DMS 273 (cell line): ENCODE results near the gene DAZL.

Source experiments
- DNase-seq: peaks from one replicate; lab custom pipeline; 2025; ENCODE audit not compliant: unreplicated experiment; lab: John Stamatoyannopoulos, UW

The DAZL gene

DNA sequence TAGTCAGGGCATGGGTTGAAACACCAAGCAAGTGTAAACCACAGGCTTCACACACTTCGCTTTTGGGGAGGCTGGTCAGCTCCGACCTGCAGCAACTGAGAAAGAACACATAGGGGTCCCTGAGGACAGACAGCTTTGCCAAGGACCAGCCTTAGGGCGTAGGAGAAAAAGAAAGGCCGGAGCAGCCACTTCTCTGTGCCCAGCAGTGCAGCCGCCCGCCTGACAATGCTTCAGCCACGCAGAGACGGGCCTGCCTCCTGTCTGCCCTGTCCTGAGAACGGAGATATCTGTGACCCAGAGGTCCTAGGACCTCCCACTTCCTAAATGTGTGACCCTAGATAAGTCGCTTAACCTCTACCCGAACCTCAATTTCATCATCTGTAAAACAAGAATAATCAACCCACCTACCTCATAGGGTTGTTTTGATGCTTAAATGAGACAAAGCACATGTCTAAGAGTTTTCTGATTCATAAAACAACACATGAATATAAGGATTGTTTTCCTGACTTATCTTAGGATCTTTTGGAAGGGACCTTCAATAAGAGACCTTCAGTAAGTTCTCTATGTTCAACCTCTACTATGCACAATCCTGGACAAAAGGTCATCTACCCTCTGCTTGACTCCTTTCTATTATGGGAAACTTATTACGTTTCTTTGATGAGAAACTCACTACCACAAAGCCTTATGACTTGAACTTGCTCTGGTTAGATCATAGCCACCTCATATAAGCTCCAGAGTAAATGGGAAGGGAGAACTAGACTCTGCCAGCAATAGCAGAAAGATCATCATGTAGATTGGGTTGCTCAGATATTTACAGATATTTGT lies 58.8 kb downstream of the DAZL start:
- no peak for DNase-seq

DNA sequence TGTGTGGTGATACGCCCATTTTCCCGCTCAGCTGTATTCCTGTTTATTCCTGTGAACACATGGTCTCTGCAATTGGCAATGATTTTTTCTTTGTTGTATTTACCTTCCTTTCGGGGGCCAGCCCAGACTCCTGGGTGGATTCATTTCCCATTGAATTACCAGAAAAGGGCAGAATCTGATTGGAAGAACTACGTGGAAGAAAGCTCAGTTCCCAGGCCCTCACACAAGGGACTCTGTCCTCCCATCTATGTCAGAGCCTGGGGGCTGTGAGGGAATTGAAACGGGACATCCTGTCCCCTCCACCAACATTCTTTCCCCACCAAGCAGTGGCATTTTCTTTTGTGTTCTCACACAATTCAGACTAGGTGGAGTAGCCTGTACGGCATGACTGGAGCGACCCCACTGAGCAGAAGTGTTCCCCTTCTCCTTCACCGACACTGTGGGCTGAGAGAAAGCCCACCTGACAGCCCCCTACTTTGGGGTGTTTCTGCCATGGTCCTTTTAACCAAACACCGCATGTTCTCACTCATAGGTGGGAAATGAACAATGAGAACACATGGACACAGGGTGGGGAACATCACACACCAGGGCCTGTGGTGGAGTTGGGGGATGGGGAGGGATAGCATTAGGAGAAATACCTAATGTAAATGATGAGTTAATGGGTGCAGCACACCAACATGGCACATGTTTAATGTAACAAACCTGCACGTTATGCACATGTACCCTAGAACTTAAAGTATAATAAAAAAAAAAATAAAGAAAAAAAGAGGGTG lies 59.6 kb downstream of the DAZL start:
- no peak for DNase-seq

GRCh38 chr3:16543242-16543864 lies 61.9 kb downstream of the DAZL start:
- no peak for DNase-seq

- DNase-seq, result no peak
Measured at GRCh38 chr3:16538507-16538906, 66.7 kb downstream of the DAZL start.

- DNase-seq, result no peak
Measured at GRCh38 chr3:16536996-16537395, 68.2 kb downstream of the DAZL start.
